ENCODE measurements around the gene AKNA.

DNA sequence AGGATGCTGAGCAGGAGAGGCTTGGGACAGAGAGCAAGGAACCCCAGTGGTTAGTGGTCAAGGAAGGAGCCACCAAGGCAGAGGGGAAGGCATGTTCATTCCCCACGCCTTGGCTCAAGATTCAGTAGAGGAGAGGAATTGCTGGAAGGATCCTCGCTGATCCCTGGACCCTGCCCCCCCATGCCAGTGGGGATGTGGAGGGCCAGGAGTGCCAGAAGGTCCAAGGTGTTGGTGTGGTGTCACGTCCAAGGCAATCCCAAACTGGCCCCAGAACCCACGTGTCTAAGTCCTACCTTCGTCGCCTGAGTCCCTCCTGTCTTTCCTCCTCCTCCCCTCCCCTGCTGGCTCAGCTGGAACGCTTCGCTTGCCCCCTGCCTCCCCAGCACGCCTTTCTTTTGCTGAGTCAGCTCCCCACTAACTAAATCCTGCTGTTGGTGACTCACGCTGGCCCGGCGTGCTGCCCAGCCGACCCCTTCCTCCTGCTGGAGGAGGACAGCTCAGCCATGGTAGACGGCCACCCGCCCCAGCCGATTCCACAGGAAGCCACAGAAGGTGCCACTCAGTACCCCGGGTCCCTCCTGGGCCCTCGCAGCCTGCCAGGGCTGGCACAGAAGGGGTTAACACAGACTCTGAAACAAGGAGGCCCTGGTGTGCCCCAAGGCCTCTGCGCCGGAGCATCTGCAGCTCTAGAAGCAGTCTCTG is 102.5 kb downstream of the AKNA start:
- TF ChIP-seq RAD21 (conservative IDR thresholded peaks at IDR 0.05) (no peak), EZH2 (IDR thresholded peaks at IDR 0.05; ENCODE audit: borderline replicate concordance, insufficient read depth, low read length, poor library complexity, severe bottlenecking) (no peak), POLR2AphosphoS5 (IDR thresholded peaks at IDR 0.05) (no peak), SMC3 (conservative IDR thresholded peaks at IDR 0.05; ENCODE audit: poor library complexity) (no peak)
- TF ChIP-seq, protein P1, sequence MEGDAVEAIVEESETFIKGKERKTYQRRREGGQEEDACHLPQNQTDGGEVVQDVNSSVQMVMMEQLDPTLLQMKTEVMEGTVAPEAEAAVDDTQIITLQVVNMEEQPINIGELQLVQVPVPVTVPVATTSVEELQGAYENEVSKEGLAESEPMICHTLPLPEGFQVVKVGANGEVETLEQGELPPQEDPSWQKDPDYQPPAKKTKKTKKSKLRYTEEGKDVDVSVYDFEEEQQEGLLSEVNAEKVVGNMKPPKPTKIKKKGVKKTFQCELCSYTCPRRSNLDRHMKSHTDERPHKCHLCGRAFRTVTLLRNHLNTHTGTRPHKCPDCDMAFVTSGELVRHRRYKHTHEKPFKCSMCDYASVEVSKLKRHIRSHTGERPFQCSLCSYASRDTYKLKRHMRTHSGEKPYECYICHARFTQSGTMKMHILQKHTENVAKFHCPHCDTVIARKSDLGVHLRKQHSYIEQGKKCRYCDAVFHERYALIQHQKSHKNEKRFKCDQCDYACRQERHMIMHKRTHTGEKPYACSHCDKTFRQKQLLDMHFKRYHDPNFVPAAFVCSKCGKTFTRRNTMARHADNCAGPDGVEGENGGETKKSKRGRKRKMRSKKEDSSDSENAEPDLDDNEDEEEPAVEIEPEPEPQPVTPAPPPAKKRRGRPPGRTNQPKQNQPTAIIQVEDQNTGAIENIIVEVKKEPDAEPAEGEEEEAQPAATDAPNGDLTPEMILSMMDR (IDR thresholded peaks at IDR 0.05; ENCODE audit: poor library complexity, severe bottlenecking), result no peak
- TF ChIP-seq, protein P2, sequence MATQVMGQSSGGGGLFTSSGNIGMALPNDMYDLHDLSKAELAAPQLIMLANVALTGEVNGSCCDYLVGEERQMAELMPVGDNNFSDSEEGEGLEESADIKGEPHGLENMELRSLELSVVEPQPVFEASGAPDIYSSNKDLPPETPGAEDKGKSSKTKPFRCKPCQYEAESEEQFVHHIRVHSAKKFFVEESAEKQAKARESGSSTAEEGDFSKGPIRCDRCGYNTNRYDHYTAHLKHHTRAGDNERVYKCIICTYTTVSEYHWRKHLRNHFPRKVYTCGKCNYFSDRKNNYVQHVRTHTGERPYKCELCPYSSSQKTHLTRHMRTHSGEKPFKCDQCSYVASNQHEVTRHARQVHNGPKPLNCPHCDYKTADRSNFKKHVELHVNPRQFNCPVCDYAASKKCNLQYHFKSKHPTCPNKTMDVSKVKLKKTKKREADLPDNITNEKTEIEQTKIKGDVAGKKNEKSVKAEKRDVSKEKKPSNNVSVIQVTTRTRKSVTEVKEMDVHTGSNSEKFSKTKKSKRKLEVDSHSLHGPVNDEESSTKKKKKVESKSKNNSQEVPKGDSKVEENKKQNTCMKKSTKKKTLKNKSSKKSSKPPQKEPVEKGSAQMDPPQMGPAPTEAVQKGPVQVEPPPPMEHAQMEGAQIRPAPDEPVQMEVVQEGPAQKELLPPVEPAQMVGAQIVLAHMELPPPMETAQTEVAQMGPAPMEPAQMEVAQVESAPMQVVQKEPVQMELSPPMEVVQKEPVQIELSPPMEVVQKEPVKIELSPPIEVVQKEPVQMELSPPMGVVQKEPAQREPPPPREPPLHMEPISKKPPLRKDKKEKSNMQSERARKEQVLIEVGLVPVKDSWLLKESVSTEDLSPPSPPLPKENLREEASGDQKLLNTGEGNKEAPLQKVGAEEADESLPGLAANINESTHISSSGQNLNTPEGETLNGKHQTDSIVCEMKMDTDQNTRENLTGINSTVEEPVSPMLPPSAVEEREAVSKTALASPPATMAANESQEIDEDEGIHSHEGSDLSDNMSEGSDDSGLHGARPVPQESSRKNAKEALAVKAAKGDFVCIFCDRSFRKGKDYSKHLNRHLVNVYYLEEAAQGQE (IDR thresholded peaks at IDR 0.05; ENCODE audit: borderline replicate concordance), result no peak
